Neural cell (in vitro differentiated cells): Measurements from ENCODE around the gene ZDHHC3. TPM values are rescaled to one million over a fixed set of nuclear protein-coding genes. Genes with fewer than 3 reads are reported as not detected.

ENCODE experiments used
- H2AFZ ChIP-seq: fragments of 200-600, 300-800 bp; sonication (generic), shearing (Covaris generic); 2 replicates; pipeline ENCODE4 v1.6.0; 2014; ENCODE audit warnings: low read depth, mild to moderate bottlenecking, antibody characterized with exemption, low read length, moderate library complexity
- H3F3A ChIP-seq: fragments of 200-600 bp; shearing (Covaris generic); 2 replicates; pipeline ENCODE4 v1.6.1; 2016; ENCODE audit warnings: mild to moderate bottlenecking, moderate library complexity, mixed read lengths, antibody characterized with exemption, low read length; ENCODE audit not compliant: insufficient read depth, poor library complexity, severe bottlenecking
- H3K27ac ChIP-seq: fragments of 200-600, 300-800 bp; sonication (generic), shearing (Covaris generic); 2 replicates; pipeline ENCODE4 v1.5.1; 2014; ENCODE audit warnings: mild to moderate bottlenecking, low read length, moderate library complexity
- H3K27me3 ChIP-seq: fragments of 300-800, 200-600 bp; sonication (generic), shearing (Covaris generic); 2 replicates; pipeline ENCODE4 v1.6.0; 2014; ENCODE audit warnings: mild to moderate bottlenecking, low read depth, low read length, moderate library complexity; ENCODE audit not compliant: insufficient read depth
- H3K36me3 ChIP-seq: fragments of 300-800, 200-600 bp; sonication (generic), shearing (Covaris generic); 2 replicates; pipeline ENCODE4 v1.5.1; 2014; ENCODE audit warnings: mild to moderate bottlenecking, antibody characterized with exemption, low read length, moderate library complexity; ENCODE audit not compliant: insufficient read depth
- H3K4me2 ChIP-seq: fragments of 300-800, 200-600 bp; sonication (generic), shearing (Covaris generic); 2 replicates; pipeline ENCODE4 v1.6.0; 2014; ENCODE audit warnings: mild to moderate bottlenecking, low read length
- H3K4me3 ChIP-seq: fragments of 300-800, 200-600 bp; sonication (generic), shearing (Covaris generic); 2 replicates; pipeline ENCODE4 v1.5.1; 2014; ENCODE audit warnings: mild to moderate bottlenecking, low read length, moderate library complexity
- H3K79me2 ChIP-seq: fragments of 200-600 bp; shearing (Covaris generic); replicated peaks from 2 replicates; pipeline ENCODE4 v1.6.0; 2014; ENCODE audit warnings: mild to moderate bottlenecking, low read length, moderate library complexity; ENCODE audit not compliant: insufficient read depth
- H3K9ac ChIP-seq: fragments of 300-800, 200-600 bp; sonication (generic), shearing (Covaris generic); 2 replicates; pipeline ENCODE4 v1.6.1; 2016; ENCODE audit warnings: mild to moderate bottlenecking, low read length, mixed read lengths
- H3K9me2 ChIP-seq: fragments of 200-600 bp; shearing (Covaris generic); 2 replicates; pipeline ENCODE4 v1.6.1; 2016; ENCODE audit warnings: mild to moderate bottlenecking, low read length, mixed read lengths; ENCODE audit not compliant: insufficient read depth
- H3K9me3 ChIP-seq: fragments of 200-600, 300-800 bp; sonication (generic), shearing (Covaris generic); 2 replicates; pipeline ENCODE4 v1.6.1; 2016; ENCODE audit warnings: mild to moderate bottlenecking, mixed run types, low read length, moderate library complexity, mixed read lengths
- H4K20me1 ChIP-seq: fragments of 200-600 bp; shearing (Covaris generic); 2 replicates; pipeline ENCODE4 v1.6.1; 2016; ENCODE audit warnings: mild to moderate bottlenecking, mixed run types; ENCODE audit not compliant: insufficient read depth
- CTCF ChIP-seq: fragments of 450-650 bp; IDR thresholded peaks from 2 replicates; pipeline ENCODE4 v1.5.1; 2014; ENCODE audit warnings: antibody characterized with exemption, mild to moderate bottlenecking, moderate library complexity; ENCODE audit not compliant: poor library complexity, severe bottlenecking
- EP300 ChIP-seq: fragments of 450-650 bp; conservative IDR thresholded peaks from 2 replicates; pipeline ENCODE4 v1.6.1; 2014; ENCODE audit warnings: antibody characterized with exemption, mild to moderate bottlenecking, moderate library complexity; ENCODE audit not compliant: poor library complexity, severe bottlenecking
- EZH2 ChIP-seq: fragments of 200-600, 300-800 bp; shearing (Covaris generic), sonication (generic); IDR thresholded peaks from 2 replicates; pipeline ENCODE4 v1.6.1; 2014; ENCODE audit warnings: antibody characterized with exemption, low read length, borderline replicate concordance, mild to moderate bottlenecking; ENCODE audit not compliant: insufficient read depth, poor library complexity, severe bottlenecking
- MXI1 ChIP-seq: fragments of 450-650 bp; conservative IDR thresholded peaks from 2 replicates; pipeline ENCODE4 v1.6.1; 2014; ENCODE audit warnings: antibody characterized with exemption, mild to moderate bottlenecking; ENCODE audit not compliant: poor library complexity, severe bottlenecking
- POLR2AphosphoS5 ChIP-seq: IDR thresholded peaks from 2 replicates; pipeline ENCODE4 v1.6.1; 2012
- RAD21 ChIP-seq: fragments of 450-650 bp; conservative IDR thresholded peaks from 2 replicates; pipeline ENCODE4 v1.6.1; 2014; ENCODE audit warnings: antibody characterized with exemption, mild to moderate bottlenecking, moderate library complexity
- REST ChIP-seq: IDR thresholded peaks from 2 replicates; pipeline ENCODE4 v1.6.1; 2012; ENCODE audit warnings: borderline replicate concordance
- SMC3 ChIP-seq: fragments of 450-650 bp; conservative IDR thresholded peaks from 2 replicates; pipeline ENCODE4 v1.6.1; 2014; ENCODE audit warnings: antibody characterized with exemption, mild to moderate bottlenecking, moderate library complexity; ENCODE audit not compliant: poor library complexity
- TAF1 ChIP-seq: IDR thresholded peaks from 2 replicates; pipeline ENCODE4 v1.6.1; 2012; ENCODE audit warnings: low read depth
- polyA plus RNA-seq: library from polyadenylated mRNA; depleted of rRNA; stranded (reverse); fragments of >200 nt; gene quantifications from 2 replicates; pipeline ENCODE4 v1.2.3, GENCODE V29; 2014

Gene ZDHHC3
- polyA plus RNA-seq, 1 donor from 2014 or later = 35.8 TPM

- TF ChIP-seq MXI1 (no peak), SMC3 (no peak), RAD21 (no peak), EZH2 (no peak), POLR2AphosphoS5 (no peak), CTCF (no peak), REST (no peak), TAF1 (no peak), EP300 (no peak)
- no peaks in the 10 kb centered on the region for H4K20me1 ChIP-seq
- no peaks in the 10 kb centered on the region for H3K9me2 ChIP-seq
- no peak overlapping the region for H3K27ac ChIP-seq
- H3K27me3 ChIP-seq = no peaks in the 10 kb centered on the region
- H3K4me2 ChIP-seq = no peak overlapping the region
- H3K4me3 ChIP-seq = no peak overlapping the region
- H3K36me3 ChIP-seq = no peaks in the 10 kb centered on the region
- H3K9ac ChIP-seq = no peak overlapping the region
- no peaks in the 10 kb centered on the region for H3F3A ChIP-seq
- no peak overlapping the region for H2AFZ ChIP-seq
- no peaks in the 10 kb centered on the region for H3K79me2 ChIP-seq
- no peaks in the 10 kb centered on the region for H3K9me3 ChIP-seq
Measured at GRCh38 chr3:44955917-44956316, 20.1 kb downstream of the ZDHHC3 start.

- no peaks in the 10 kb centered on the region for H3K9me2 ChIP-seq
- H3K79me2 ChIP-seq = no peaks in the 10 kb centered on the region
- no peak overlapping the region for H3K4me3 ChIP-seq
- no peaks in the 10 kb centered on the region for H3K9me3 ChIP-seq
- H3K9ac ChIP-seq = no peak overlapping the region
- no peaks in the 10 kb centered on the region for H3F3A ChIP-seq
- no peak overlapping the region for H2AFZ ChIP-seq
- no peaks in the 10 kb centered on the region for H3K27me3 ChIP-seq
- H3K27ac ChIP-seq = no peak overlapping the region
- no peak overlapping the region for H3K4me2 ChIP-seq
- no peaks in the 10 kb centered on the region for H4K20me1 ChIP-seq
- TF ChIP-seq POLR2AphosphoS5 (no peak), CTCF (no peak), RAD21 (no peak), SMC3 (no peak), REST (no peak), EZH2 (no peak), EP300 (no peak), MXI1 (no peak), TAF1 (no peak)
- no peaks in the 10 kb centered on the region for H3K36me3 ChIP-seq
Measured at GRCh38 chr3:44954962-44955361, 21.0 kb downstream of the ZDHHC3 start.
